Nephron (organoid): ENCODE results near the gene CTXN1.

Experiments used
- H3K27ac Mint-ChIP-seq, 3 experiments: 2 replicates each; pipeline ENCODE4 v1.8.0; 2020; ENCODE audit warnings: mixed read lengths in 3 of 3, mild to moderate bottlenecking in 2 of 3, moderate library complexity in 1 of 3
- H3K27me3 Mint-ChIP-seq: 2 replicates; pipeline ENCODE4 v1.8.0; 2021; ENCODE audit warnings: low read depth, mild to moderate bottlenecking, moderate library complexity, mixed read lengths
- H3K36me3 Mint-ChIP-seq: 2 replicates; pipeline ENCODE4 v1.8.0; 2020; ENCODE audit warnings: low read depth, mixed read lengths
- H3K4me1 Mint-ChIP-seq: 2 replicates; pipeline ENCODE4 v1.8.0; 2020; ENCODE audit warnings: mixed read lengths
- H3K4me3 Mint-ChIP-seq, 3 experiments: 2 replicates each; pipeline ENCODE4 v1.8.0; 2020; ENCODE audit warnings: mild to moderate bottlenecking in 3 of 3, mixed read lengths in 3 of 3, moderate library complexity in 2 of 3
- H3K9me3 Mint-ChIP-seq: 2 replicates; pipeline ENCODE4 v1.8.0; 2020; ENCODE audit warnings: mixed read lengths
- TF ChIP-seq, protein P1 (sequence below), 3 experiments: fragments of 200-600 bp; sonication (generic); IDR thresholded peaks; one replicate each; pipeline ENCODE4 v1.5.0; 2021; ENCODE audit warnings: antibody characterized with exemption in 3 of 3; ENCODE audit not compliant: unreplicated experiment in 3 of 3

The CTXN1 gene

DNA sequence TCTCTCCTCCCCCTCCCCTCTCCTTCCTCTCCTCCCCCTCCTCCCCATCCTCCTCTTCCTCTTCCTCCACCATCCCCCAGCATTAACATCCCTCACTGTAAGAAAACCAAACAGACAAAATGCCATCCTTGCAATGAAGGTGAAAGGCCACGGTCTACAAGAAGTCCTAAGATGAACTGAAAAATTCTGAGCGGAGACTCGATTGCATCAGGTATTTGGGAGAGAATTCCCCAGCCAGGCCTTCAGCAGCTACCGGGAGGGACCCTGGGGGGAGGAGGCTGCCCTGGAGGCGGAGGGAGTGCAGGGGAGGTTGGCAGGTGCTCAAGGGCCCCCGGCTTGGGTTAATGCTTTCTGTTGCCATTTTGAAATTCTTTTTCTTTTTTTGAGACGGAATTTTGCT is 27.6 kb upstream of the CTXN1 start:
- Mint-ChIP-seq H3K36me3 (peaks cover 9% of the 10 kb centered on the region), H3K27ac (peak overlapping the region in 1 of 3 experiments; percentile 21), H3K27me3 (no peaks in the 10 kb centered on the region), H3K4me3 (no peak overlapping the region), H3K9me3 (no peaks in the 10 kb centered on the region), H3K4me1 (no peaks in the 10 kb centered on the region)
- TF ChIP-seq, protein P1, sequence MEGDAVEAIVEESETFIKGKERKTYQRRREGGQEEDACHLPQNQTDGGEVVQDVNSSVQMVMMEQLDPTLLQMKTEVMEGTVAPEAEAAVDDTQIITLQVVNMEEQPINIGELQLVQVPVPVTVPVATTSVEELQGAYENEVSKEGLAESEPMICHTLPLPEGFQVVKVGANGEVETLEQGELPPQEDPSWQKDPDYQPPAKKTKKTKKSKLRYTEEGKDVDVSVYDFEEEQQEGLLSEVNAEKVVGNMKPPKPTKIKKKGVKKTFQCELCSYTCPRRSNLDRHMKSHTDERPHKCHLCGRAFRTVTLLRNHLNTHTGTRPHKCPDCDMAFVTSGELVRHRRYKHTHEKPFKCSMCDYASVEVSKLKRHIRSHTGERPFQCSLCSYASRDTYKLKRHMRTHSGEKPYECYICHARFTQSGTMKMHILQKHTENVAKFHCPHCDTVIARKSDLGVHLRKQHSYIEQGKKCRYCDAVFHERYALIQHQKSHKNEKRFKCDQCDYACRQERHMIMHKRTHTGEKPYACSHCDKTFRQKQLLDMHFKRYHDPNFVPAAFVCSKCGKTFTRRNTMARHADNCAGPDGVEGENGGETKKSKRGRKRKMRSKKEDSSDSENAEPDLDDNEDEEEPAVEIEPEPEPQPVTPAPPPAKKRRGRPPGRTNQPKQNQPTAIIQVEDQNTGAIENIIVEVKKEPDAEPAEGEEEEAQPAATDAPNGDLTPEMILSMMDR (IDR thresholded peaks at IDR 0.05; ENCODE audit: unreplicated experiment in 3 of 3): no peak

DNA sequence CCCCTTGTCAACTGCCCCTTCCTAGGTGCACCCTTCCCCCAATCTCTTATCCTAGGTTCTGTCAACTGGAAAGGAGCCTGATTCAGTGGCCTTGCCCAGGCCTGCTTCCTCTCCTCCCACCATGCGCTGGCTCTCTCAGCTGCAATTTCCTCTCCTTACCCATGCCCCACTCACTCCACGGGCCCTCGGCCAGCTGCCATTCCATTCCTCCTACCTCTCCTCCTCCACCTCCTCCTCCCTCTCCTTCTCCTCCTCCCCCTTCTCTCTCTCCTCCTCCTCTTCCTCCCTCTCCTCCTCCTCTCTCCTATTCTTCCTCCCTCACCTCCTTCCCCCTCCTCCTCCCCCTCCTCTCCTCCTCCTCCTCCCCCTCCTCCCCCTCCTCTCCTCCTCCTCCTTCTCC is 27.1 kb upstream of the CTXN1 start:
- Mint-ChIP-seq H3K36me3 (peaks cover 9% of the 10 kb centered on the region), H3K27ac (no peak overlapping the region), H3K9me3 (no peaks in the 10 kb centered on the region), H3K4me1 (no peaks in the 10 kb centered on the region), H3K27me3 (no peaks in the 10 kb centered on the region), H3K4me3 (no peak overlapping the region)
- TF ChIP-seq, protein P1 (IDR thresholded peaks at IDR 0.05; ENCODE audit: unreplicated experiment in 3 of 3): no peak

DNA sequence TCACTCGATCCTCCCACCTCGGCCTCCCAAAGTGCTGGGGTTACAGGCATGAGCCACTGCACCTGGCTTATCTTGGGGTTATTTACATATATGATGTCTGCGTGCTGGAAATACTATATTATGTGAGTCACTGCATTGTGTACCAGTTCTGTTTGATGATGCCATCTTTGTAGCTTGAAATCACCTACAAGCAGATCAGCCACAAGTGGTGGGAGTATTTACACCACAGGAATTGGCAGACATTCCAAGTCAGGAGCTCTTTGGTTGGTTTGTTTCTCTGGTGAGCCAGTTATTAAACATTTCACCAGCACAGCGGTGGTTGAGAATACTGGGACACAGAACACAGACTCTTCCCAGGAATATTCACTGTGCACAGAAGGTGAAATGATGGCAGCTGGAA is 22.0 kb upstream of the CTXN1 start:
- Mint-ChIP-seq H3K9me3 (no peaks in the 10 kb centered on the region), H3K27me3 (no peaks in the 10 kb centered on the region), H3K4me1 (no peaks in the 10 kb centered on the region), H3K4me3 (no peak overlapping the region), H3K36me3 (no peaks in the 10 kb centered on the region), H3K27ac (no peak overlapping the region)
- TF ChIP-seq, protein P1 (IDR thresholded peaks at IDR 0.05; ENCODE audit: unreplicated experiment in 3 of 3): no peak

DNA sequence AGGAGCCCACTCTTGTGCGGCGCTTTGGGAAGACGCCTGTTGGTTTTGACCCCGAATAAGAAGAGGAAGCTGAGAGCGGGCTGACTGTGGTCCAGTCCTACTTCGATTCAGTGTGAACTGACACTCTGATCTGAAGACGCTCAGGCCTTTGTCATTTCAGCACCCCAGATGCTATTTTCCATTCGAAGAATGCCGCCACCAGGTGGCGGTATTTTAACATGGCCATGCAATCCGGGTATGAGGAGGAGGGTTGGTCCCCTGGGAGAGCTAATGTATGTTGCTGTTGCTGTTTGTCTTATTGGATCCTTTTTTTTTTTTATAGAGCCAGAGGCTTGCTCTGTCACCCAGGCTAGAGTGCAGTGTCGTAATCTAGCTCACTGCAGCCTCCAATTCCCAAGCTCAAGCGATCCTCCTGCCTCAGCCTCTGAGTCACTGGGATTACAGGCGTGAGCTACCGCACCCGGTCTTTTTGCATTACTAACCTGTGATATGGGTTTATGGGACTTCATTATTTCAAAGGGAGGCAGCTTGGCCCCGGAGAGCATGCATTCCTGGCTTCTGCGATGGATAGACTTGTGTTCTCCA is 18.3 kb upstream of the CTXN1 start:
- Mint-ChIP-seq H3K36me3 (peaks cover 10% of the 10 kb centered on the region), H3K27ac (peak overlapping the region; percentile 50 to 83 (median 75))

DNA sequence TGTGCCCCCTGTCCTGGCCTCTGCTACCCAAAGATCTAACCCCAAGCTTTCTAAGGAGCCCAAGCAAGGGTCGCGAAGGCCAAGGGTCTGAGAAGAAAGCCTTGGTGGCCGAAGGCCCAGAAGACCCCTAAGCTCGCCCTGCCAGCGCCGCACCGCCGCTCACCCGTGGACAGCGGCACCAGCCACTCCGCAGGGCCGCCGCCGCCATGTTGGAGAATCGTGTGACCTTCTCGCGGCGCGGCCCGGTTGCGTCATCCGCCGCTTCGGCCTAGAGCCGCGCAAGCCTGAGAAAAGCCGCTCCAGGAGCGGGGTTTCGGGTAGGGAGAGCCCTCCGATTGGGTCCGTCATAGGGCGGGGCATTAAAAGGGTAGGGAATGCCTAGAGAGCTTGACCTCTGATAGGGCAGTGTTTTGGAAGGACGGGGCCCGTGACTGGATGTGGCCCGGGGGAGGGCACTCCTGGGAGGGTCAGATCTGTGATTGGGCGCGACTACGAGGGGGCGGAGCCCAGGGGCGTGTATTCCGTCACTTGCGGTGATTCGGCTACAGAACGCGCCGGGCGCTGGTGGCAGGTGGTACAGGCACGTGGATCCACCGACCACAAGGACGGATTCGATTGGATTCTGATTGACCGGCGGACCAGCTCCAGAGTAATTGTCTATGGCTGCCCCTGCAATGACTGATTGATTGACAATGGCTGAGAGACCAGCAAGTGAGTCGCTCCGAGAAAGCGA is 17.7 kb upstream of the CTXN1 start, which contains the start of gene TIMM44:
TSS of gene TIMM44 (minus strand) at position 223 of the 733 bp plus-strand sequence. CDS start at position 208, 15 bp downstream.
- Mint-ChIP-seq H3K4me3 (peak within 1 kb of the TSS; percentile 87 to 90 (median 88)), H3K36me3 (peaks cover 16% of the 10 kb centered on the region), H3K9me3 (no peaks in the 10 kb centered on the region), H3K27ac (peak within 1 kb of the TSS; percentile 50 to 83 (median 75)), H3K4me1 (peaks cover 7% of the 10 kb centered on the region), H3K27me3 (no peaks in the 10 kb centered on the region)
- TF ChIP-seq, protein P1 (IDR thresholded peaks at IDR 0.05; ENCODE audit: unreplicated experiment in 3 of 3): no peak

More for the DNA sequence above, 18.3 kb upstream of the CTXN1 start:
- TF ChIP-seq, protein P1 (IDR thresholded peaks at IDR 0.05; ENCODE audit: unreplicated experiment in 3 of 3): peak; percentile 92 to 95 (median 94)
- H3K4me1 Mint-ChIP-seq: peaks cover 7% of the 10 kb centered on the region
- H3K4me3 Mint-ChIP-seq: peak overlapping the region; percentile 87 to 90 (median 88)
- H3K9me3 Mint-ChIP-seq: no peaks in the 10 kb centered on the region
- H3K27me3 Mint-ChIP-seq: no peaks in the 10 kb centered on the region
